ENCODE data around the gene AMIGO1.

The AMIGO1 gene

DNA sequence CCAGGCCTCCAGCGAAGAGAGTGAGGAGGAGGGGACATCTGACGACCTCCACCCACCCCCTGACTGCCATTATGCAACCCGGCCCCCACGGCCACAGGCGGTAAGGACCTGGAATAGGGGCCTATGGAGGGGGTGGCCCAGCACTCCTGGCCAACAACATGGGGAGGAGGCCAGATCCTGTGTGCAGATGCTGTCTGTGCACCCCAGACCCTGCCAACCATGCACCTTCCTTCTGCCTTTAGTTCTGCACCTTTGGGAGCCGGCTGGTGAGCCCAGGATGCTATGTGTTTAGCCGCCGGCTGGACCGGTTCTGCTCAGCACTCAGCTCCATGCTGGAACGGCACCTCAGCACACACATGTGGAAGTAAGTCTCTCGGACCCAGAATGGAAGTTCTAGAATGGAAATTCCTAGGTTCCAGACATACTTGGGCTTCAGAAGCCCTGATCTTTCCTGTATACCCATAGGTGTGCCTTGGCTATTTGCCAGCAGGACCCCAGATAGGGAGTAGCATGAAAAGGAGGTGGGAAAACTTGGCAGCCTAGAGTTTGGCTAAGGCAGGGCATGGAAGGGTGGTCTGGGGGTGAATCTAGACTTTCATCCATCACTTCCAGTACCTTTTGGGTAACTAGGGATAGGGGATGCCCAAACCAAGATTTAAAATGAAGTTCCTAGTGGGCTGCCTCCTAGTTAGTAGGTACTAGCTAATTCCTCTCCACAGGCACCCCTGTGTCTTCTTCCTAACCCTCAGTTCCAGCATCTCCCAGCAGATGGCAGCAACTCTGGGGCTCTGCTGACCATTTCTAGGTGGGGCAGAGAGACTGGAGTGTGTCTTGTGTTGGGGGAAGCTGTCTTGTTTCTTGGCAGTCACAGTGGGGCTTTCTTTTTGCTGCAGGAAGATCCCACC lies 19.2 kb downstream of the AMIGO1 start:
- Mint-ChIP-seq H3K27ac (no peak overlapping the region), H3K36me3 (no peaks in the 10 kb centered on the region), H3K9me3 (no peaks in the 10 kb centered on the region), H3K4me3 (no peak overlapping the region), H3K27me3 (no peaks in the 10 kb centered on the region), H3K4me1 (peaks cover 15% of the 10 kb centered on the region)
- peak; percentile 67 to 77 for DNase-seq (ENCODE audit: low spot score in 2 of 2)
- ATAC-seq (ENCODE audit: low read depth): peak; percentile 24

DNA sequence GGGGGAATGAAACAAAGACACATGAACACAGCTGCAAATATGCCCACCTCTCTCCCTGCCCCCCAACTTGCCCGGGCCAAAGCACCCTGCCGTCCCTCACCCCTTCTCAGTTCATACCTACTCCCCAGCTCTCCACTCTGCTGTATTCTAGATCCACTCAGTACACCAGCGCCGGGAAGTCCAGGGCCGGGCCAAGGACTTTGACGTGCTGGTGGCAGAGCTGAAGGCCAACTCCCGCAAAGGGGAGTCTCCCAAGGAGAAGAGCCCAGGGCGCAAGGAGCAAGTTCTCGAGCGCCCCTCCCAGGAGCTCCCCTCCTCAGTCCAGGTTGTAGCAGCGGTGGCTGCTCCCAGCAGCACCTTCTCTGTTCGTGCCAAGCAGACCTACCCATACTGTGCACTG lies 20.8 kb downstream of the AMIGO1 start:
- peaks cover 18% of the 10 kb centered on the region for H3K4me1 Mint-ChIP-seq
- H3K36me3 Mint-ChIP-seq: no peaks in the 10 kb centered on the region
- no peak overlapping the region for H3K27ac Mint-ChIP-seq
- no peaks in the 10 kb centered on the region for H3K9me3 Mint-ChIP-seq
- ATAC-seq (ENCODE audit: low read depth) (no peak), DNase-seq (ENCODE audit: low spot score in 2 of 2) (no peak)
- H3K27me3 Mint-ChIP-seq: no peaks in the 10 kb centered on the region
- H3K4me3 Mint-ChIP-seq: no peak overlapping the region

DNA sequence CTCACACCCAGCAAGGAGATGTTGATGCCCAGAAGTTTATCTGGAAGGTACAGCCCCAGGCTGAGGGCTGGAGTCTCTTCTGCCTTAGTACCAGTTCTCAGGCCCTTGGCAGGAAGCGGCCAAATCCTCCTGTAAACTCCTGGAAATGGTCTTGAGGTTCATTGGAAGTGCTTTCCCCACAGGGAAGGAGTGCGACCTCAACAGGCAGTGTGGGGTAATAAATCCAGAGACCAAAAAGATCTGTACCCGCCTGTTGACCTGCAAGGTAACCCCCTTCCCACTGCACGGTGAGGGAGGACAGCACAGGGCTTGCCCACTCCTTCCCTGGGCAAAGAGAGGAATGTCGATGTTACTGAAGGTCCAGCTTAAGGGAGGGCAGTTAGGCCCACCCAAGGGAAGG lies 21.3 kb downstream of the AMIGO1 start:
- Mint-ChIP-seq H3K27ac (no peak overlapping the region), H3K4me3 (no peak overlapping the region), H3K4me1 (peaks cover 21% of the 10 kb centered on the region), H3K36me3 (no peaks in the 10 kb centered on the region), H3K9me3 (no peaks in the 10 kb centered on the region), H3K27me3 (no peaks in the 10 kb centered on the region)
- ATAC-seq (ENCODE audit: low read depth): no peak
- no peak for DNase-seq (ENCODE audit: low spot score in 2 of 2)

DNA sequence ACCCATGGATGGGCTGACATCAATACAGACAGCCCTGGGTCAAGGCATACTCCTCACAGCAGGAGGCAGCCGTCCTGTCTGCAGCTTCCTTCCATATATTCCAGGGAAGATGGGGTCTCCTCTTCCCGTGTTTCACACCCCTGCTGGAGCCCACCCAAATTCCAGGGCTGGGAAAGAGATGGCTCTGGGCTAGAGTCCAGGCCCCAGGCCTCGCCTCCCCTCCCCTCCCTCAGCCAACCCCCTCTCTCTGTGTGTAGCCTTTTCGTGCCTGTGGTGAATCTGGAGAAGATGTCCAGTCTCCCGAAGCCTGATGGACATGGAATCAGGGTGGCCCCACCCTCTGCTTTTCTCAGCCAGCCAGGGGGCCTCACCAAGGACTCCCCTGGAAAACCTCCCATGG lies 22.3 kb downstream of the AMIGO1 start:
- no peak overlapping the region for H3K4me3 Mint-ChIP-seq
- no peak for DNase-seq (ENCODE audit: low spot score in 2 of 2)
- H3K9me3 Mint-ChIP-seq: no peaks in the 10 kb centered on the region
- H3K36me3 Mint-ChIP-seq: no peaks in the 10 kb centered on the region
- H3K27ac Mint-ChIP-seq: no peak overlapping the region
- H3K4me1 Mint-ChIP-seq: peaks cover 24% of the 10 kb centered on the region
- no peaks in the 10 kb centered on the region for H3K27me3 Mint-ChIP-seq
- no peak for ATAC-seq (ENCODE audit: low read depth)

DNA sequence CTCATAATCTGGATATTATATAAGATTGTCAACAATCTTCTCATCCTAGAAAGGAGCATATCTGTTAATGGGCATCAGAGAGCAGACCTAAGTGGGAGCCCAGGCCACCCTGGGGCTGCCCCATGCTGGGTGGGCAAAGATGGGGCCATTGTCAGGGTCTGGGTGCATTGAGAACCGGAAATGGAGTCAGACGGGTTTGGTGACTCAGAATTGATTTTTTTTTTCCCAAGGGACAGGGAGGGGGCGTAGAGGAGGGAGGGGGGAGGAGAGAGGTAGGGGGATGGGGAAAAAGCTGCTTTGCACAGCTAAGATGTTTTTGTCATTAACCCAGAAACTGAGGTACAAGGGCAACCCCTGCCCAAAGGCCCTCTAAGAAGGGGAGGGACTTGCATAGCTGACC lies 24.5 kb downstream of the AMIGO1 start:
- DNase-seq (ENCODE audit: low spot score in 2 of 2) (no peak), ATAC-seq (ENCODE audit: low read depth) (no peak)
- Mint-ChIP-seq H3K36me3 (no peaks in the 10 kb centered on the region), H3K9me3 (no peaks in the 10 kb centered on the region), H3K27me3 (peaks cover 3% of the 10 kb centered on the region), H3K4me1 (peaks cover 24% of the 10 kb centered on the region), H3K4me3 (peak overlapping the region; percentile 96), H3K27ac (peak overlapping the region; percentile 90)

DNA sequence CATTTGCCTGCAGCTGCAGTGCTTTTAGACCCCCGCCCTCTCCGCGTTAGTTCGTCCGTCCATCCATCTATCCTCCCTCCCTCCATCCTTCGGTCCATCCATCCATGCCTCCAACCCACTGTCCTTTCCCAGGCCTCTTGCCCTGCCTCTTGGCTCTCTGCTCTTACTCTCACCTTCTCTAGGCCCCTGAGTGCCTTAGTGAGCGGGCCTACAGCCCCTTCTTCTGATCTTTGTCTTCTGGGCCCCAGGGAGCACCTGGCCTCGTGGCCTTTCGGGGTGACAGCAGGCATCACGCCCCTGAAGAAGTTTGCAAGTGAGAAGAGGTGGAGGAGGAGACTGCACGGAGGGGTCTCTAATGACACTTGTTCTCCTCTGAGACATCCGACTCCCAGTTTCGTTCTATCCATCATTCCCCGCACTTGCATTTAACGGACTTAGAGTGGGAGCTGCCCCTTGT lies 25.0 kb downstream of the AMIGO1 start:
- ATAC-seq (ENCODE audit: low read depth) (no peak), DNase-seq (ENCODE audit: low spot score in 2 of 2) (no peak)
- H3K27me3 Mint-ChIP-seq: peaks cover 4% of the 10 kb centered on the region
- peak overlapping the region; percentile 96 for H3K4me3 Mint-ChIP-seq
- no peaks in the 10 kb centered on the region for H3K9me3 Mint-ChIP-seq
- peaks cover 24% of the 10 kb centered on the region for H3K4me1 Mint-ChIP-seq
- H3K36me3 Mint-ChIP-seq: no peaks in the 10 kb centered on the region
- peak overlapping the region; percentile 90 for H3K27ac Mint-ChIP-seq

DNA sequence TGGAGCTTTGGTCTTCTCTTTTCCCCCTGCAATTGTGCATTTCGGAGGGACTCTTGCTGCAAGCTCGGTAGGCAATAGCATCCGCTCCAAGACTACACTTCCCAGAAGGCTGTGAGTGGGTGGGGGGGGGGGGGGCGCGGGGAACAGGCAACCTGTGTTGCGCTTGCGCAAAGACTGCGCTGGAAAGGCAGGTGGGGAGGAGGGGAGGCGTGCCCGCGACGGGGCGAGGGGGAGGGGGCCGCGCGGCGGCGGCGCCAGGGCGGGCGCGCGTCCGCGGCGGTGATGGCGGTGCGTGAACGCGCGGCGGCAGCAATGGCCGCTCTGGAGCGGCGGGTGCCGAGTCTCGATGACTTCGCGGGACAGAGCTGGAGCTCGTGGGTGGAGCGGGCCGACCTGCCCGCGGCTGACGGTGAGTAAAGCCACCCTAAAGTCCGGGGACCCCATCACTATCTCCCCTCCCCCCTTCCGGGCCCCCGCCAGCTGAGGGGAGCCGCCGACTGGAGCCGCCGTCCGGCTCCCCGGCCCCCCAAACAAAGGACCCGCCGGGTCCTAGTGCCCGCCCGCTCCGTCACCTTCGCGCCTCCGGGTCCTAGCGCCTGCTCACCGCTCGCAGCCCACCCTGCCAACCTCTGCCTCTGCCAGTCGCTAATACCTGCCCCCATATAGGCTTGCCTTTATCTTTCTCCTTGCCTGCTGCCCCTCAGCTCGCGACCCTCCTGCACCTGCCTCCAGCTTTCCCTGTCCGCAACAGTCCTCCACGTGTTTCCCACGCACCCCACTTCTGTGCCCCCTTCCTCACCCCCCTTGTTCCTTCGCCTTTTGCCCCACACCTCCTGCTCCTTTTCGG lies 25.6 kb downstream of the AMIGO1 start, which contains the start of gene ATXN7L2:
Gene ATXN7L2, plus strand, starts transcription at position 234 of the 847 bp plus-strand sequence. Its CDS starts 49 bp downstream, at position 283.
- Mint-ChIP-seq H3K4me1 (peaks cover 24% of the 10 kb centered on the region), H3K36me3 (no peaks in the 10 kb centered on the region), H3K27ac (peak within 1 kb of the TSS; percentile 90), H3K9me3 (no peaks in the 10 kb centered on the region), H3K4me3 (peak within 1 kb of the TSS; percentile 96), H3K27me3 (peaks cover 8% of the 10 kb centered on the region)
- DNase-seq (ENCODE audit: low spot score in 2 of 2): peak; percentile 90 to 91
- ATAC-seq (ENCODE audit: low read depth): peak; percentile 79

DNA sequence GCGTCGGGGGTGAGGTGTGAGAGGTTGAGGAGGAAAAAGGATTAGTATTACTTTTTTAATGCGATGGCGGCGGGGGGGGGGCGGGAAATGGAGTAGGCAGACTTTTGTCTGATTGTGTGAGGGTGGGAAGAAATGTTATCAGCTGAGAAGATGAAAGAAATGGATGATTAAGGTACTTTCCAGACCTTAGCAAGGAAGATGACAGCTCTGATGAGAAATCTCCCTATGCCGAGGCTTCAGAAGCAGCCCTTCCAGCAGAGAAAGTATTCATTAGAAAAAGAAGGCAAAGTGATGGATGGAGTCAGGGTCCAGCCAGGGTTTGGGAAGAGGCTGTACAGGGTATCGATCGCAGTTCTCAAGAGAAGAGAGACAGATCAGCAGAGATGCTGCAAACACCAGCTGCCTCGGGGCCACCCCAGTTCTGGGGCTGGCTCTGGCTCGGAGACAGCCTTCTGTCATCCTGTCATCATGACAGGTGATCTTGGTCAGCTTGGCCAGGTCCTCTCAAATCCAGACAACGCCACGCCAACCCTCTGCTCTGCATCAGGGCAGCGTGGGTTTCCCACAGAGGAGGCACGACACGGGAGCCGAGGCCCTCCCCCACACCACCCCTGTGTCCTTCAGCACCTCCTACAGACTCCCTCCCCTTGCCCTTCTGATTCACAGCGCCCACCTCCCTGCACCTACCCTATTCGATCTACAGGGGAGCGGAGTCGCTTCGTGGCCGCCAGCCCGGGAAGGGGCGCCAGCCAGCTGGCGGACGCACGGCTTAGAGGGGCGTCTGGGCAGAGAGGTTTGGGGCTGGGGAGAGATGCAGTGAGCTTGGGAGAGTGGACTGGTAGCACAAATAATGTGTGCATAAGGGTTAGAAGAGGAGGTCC lies 26.5 kb downstream of the AMIGO1 start:
- peak; percentile 32 for ATAC-seq (ENCODE audit: low read depth)
- peaks cover 10% of the 10 kb centered on the region for H3K27me3 Mint-ChIP-seq

DNA sequence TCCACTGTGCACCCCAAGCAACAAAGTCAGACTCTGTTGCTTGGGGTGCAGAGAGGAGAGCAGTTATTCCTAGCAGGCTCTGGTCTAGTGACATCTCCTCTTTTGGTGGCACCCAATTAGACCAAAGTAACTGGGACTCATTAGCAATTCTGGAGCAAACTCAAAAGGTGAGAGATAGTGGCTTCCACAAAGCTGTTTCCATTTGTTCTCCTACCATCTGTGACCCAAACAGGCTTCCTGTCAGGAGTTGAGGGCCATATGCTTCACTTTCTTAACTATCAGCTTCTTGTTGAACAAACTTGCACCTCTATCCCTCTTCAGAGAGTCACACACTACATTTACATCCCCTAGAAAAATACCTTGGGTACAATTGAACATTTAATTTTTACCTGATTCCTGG lies 27.3 kb downstream of the AMIGO1 start:
- Mint-ChIP-seq H3K27me3 (peaks cover 10% of the 10 kb centered on the region), H3K27ac (peak overlapping the region; percentile 90), H3K36me3 (no peaks in the 10 kb centered on the region), H3K4me1 (peaks cover 24% of the 10 kb centered on the region), H3K4me3 (peak overlapping the region; percentile 49), H3K9me3 (no peaks in the 10 kb centered on the region)
- ATAC-seq (ENCODE audit: low read depth): no peak
- no peak for DNase-seq (ENCODE audit: low spot score in 2 of 2)

More for the DNA sequence above, 26.5 kb downstream of the AMIGO1 start:
- peak overlapping the region; percentile 90 for H3K27ac Mint-ChIP-seq
- H3K4me3 Mint-ChIP-seq: peak overlapping the region; percentile 96
- H3K36me3 Mint-ChIP-seq: no peaks in the 10 kb centered on the region
- peaks cover 24% of the 10 kb centered on the region for H3K4me1 Mint-ChIP-seq
- no peaks in the 10 kb centered on the region for H3K9me3 Mint-ChIP-seq
- DNase-seq (ENCODE audit: low spot score in 2 of 2): peak in 1 of 2 donors; percentile 54

DNA sequence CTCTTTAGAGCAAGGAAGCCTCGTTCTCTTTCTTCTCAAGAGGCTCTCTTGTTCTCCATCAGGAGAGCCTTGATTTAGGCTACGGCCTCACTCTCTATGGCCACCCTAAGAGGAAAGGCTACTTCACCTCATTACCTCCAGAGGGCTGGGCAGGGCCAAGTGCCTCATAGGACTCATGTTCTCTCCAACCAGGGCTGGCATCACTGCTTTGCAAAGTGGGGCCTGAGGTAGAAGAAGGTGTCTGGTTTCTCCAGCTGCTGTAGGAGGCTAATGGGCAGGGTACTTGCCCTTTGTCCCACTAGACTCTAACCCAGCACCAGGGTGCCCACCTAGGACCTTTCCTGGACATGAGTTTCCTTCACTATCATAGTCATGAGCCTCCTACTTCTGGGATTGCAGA lies 27.9 kb downstream of the AMIGO1 start:
- ATAC-seq (ENCODE audit: low read depth) (no peak), DNase-seq (ENCODE audit: low spot score in 2 of 2) (no peak)
- no peak overlapping the region for H3K4me3 Mint-ChIP-seq
- no peaks in the 10 kb centered on the region for H3K9me3 Mint-ChIP-seq
- peaks cover 10% of the 10 kb centered on the region for H3K27me3 Mint-ChIP-seq
- H3K4me1 Mint-ChIP-seq: peaks cover 24% of the 10 kb centered on the region
- no peaks in the 10 kb centered on the region for H3K36me3 Mint-ChIP-seq
- H3K27ac Mint-ChIP-seq: no peak overlapping the region

DNA sequence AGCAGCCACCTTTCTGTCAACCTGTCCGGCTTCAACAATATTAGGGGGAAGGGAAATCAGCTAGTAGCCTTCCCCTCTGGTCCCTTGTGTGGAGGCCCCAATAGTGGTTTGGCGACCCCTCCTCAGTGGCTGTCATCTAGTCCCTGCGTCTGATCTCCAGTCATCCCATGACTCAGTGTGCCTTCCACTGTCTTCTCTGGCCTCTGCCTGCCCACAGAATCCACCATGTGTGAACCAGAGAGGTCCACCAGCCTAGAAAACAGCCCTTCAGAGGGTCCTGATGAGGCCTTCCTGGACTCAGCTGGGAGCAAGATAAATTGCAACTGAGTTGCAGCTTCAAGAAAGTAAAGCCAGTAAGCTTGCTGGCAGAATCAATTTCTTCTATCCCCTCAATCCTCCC lies 29.6 kb downstream of the AMIGO1 start:
- ATAC-seq (ENCODE audit: low read depth): no peak
- H3K36me3 Mint-ChIP-seq: no peaks in the 10 kb centered on the region
- no peaks in the 10 kb centered on the region for H3K9me3 Mint-ChIP-seq
- no peak overlapping the region for H3K27ac Mint-ChIP-seq
- H3K4me1 Mint-ChIP-seq: peaks cover 15% of the 10 kb centered on the region
- peaks cover 19% of the 10 kb centered on the region for H3K27me3 Mint-ChIP-seq
- no peak overlapping the region for H3K4me3 Mint-ChIP-seq
- DNase-seq (ENCODE audit: low spot score in 2 of 2): no peak

DNA sequence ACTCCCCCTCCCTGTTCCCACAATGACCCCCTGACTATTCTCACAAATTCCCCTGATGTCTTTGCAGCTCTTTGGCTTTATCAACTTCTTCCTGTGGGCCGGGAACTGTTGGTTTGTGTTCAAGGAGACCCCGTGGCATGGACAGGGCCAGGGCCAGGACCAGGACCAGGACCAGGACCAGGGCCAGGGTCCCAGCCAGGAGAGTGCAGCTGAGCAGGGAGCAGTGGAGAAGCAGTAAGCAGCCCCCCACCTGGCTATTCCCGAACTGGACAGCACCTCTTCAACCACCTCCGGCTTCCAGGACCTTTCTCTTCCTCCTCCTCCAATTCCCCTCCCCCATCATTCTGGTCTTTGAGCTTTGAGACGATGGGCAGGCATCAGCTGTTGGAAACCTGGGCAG lies 30.2 kb downstream of the AMIGO1 start:
- H3K9me3 Mint-ChIP-seq: no peaks in the 10 kb centered on the region
- DNase-seq (ENCODE audit: low spot score in 2 of 2) (no peak), ATAC-seq (ENCODE audit: low read depth) (no peak)
- peaks cover 20% of the 10 kb centered on the region for H3K27me3 Mint-ChIP-seq
- no peak overlapping the region for H3K4me3 Mint-ChIP-seq
- H3K27ac Mint-ChIP-seq: no peak overlapping the region
- H3K4me1 Mint-ChIP-seq: peaks cover 9% of the 10 kb centered on the region
- no peaks in the 10 kb centered on the region for H3K36me3 Mint-ChIP-seq

DNA sequence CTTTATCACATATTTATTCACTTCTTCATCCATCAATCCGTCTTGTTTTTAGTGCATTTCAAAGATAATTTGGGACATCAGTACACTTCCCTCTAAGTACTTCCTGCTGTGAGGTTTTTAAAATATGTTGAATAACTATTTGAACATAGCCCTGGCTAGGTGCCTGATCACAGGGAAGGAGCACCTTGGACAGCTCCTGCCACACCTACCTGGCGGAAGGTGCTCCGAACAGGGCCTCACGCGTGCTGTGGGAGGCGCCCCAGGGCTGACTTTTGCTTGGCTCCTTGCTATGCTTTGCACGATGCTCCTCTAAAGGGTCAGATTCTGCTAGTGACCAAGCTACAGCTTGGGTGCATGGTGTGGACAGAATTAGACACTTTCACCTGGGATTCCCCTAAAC lies 30.7 kb downstream of the AMIGO1 start:
- Mint-ChIP-seq H3K4me3 (no peak overlapping the region), H3K36me3 (no peaks in the 10 kb centered on the region), H3K27ac (no peak overlapping the region), H3K4me1 (peaks cover 6% of the 10 kb centered on the region), H3K27me3 (peaks cover 20% of the 10 kb centered on the region), H3K9me3 (no peaks in the 10 kb centered on the region)
- DNase-seq (ENCODE audit: low spot score in 2 of 2) (no peak), ATAC-seq (ENCODE audit: low read depth) (no peak)

Measured in memory B cell (primary cell).